GM23338 (cell line): ENCODE measurements around the gene NLRC4. TPM values are rescaled to one million over a fixed set of nuclear protein-coding genes. Genes with fewer than 3 reads are reported as not detected.

Experiments used
- JUNB ChIP-seq: IDR thresholded peaks from one replicate; pipeline ENCODE4 v1.6.1; 2016; ENCODE audit warnings: antibody characterized with exemption; ENCODE audit not compliant: unreplicated experiment
- ZNF114 ChIP-seq: fragments of 250-450 bp; sonication (Bioruptor Pico); IDR thresholded peaks from 2 replicates; pipeline ENCODE4 v1.5.0; 2020; ENCODE audit warnings: mild to moderate bottlenecking, moderate library complexity
- ZNF331 ChIP-seq: fragments of 250-450 bp; sonication (Bioruptor Pico); IDR thresholded peaks from 2 replicates; pipeline ENCODE4 v1.5.0; 2020; ENCODE audit warnings: low read depth, mild to moderate bottlenecking, moderate library complexity
- polyA plus RNA-seq: library from polyadenylated mRNA; unstranded; fragments of >200 nt; fragmentation: Nextera tagmentation; extraction: Ambion mirVana; gene quantifications from 2 replicates; pipeline ENCODE4 v1.2.1, GENCODE V29; 2016
- small RNA-seq: library from RNA; depleted of rRNA; stranded (forward); fragments of <200 nt; gene quantifications from one replicate; pipeline ENCODE3, GENCODE V24; 2014; ENCODE audit warnings: low replicate concordance
- total RNA-seq: library from RNA; depleted of rRNA; stranded (reverse); fragments of >200 nt; shearing (Covaris generic); gene quantifications from 2 replicates; pipeline ENCODE4 v1.2.3, GENCODE V29; 2014; rRNA removed
- TF ChIP-seq, protein P1 (sequence below): fragments of 250-450 bp; sonication (Bioruptor Pico); IDR thresholded peaks from 2 replicates; pipeline ENCODE4 v1.5.0; 2020; ENCODE audit warnings: mild to moderate bottlenecking, moderate library complexity

Gene NLRC4
- total and polyA plus RNA-seq, 2 experiments from 2014 or later, result 0.50 TPM; not detected in 1

DNA sequence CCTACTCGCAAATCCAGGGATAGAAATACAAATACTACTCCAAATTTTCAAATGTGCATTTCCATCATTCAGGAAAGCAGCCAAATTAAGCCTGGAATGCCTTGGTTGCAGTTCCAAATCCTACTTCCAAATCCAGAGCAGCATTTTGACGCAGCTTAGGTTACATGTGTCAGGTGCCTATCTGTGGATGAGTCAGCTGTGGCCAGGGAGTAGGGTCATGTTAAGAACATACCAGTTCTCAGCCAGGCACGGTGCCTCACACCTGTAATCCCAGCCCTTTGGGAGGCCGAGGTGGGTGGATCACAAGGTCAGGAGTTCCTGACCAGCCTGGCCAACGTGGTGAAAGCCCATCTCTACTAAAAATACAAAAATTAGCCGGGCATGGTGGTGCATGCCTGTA, 82.0 kb downstream of the NLRC4 start (continued):
- TF ChIP-seq ZNF114, result no peak
- TF ChIP-seq, protein P1, sequence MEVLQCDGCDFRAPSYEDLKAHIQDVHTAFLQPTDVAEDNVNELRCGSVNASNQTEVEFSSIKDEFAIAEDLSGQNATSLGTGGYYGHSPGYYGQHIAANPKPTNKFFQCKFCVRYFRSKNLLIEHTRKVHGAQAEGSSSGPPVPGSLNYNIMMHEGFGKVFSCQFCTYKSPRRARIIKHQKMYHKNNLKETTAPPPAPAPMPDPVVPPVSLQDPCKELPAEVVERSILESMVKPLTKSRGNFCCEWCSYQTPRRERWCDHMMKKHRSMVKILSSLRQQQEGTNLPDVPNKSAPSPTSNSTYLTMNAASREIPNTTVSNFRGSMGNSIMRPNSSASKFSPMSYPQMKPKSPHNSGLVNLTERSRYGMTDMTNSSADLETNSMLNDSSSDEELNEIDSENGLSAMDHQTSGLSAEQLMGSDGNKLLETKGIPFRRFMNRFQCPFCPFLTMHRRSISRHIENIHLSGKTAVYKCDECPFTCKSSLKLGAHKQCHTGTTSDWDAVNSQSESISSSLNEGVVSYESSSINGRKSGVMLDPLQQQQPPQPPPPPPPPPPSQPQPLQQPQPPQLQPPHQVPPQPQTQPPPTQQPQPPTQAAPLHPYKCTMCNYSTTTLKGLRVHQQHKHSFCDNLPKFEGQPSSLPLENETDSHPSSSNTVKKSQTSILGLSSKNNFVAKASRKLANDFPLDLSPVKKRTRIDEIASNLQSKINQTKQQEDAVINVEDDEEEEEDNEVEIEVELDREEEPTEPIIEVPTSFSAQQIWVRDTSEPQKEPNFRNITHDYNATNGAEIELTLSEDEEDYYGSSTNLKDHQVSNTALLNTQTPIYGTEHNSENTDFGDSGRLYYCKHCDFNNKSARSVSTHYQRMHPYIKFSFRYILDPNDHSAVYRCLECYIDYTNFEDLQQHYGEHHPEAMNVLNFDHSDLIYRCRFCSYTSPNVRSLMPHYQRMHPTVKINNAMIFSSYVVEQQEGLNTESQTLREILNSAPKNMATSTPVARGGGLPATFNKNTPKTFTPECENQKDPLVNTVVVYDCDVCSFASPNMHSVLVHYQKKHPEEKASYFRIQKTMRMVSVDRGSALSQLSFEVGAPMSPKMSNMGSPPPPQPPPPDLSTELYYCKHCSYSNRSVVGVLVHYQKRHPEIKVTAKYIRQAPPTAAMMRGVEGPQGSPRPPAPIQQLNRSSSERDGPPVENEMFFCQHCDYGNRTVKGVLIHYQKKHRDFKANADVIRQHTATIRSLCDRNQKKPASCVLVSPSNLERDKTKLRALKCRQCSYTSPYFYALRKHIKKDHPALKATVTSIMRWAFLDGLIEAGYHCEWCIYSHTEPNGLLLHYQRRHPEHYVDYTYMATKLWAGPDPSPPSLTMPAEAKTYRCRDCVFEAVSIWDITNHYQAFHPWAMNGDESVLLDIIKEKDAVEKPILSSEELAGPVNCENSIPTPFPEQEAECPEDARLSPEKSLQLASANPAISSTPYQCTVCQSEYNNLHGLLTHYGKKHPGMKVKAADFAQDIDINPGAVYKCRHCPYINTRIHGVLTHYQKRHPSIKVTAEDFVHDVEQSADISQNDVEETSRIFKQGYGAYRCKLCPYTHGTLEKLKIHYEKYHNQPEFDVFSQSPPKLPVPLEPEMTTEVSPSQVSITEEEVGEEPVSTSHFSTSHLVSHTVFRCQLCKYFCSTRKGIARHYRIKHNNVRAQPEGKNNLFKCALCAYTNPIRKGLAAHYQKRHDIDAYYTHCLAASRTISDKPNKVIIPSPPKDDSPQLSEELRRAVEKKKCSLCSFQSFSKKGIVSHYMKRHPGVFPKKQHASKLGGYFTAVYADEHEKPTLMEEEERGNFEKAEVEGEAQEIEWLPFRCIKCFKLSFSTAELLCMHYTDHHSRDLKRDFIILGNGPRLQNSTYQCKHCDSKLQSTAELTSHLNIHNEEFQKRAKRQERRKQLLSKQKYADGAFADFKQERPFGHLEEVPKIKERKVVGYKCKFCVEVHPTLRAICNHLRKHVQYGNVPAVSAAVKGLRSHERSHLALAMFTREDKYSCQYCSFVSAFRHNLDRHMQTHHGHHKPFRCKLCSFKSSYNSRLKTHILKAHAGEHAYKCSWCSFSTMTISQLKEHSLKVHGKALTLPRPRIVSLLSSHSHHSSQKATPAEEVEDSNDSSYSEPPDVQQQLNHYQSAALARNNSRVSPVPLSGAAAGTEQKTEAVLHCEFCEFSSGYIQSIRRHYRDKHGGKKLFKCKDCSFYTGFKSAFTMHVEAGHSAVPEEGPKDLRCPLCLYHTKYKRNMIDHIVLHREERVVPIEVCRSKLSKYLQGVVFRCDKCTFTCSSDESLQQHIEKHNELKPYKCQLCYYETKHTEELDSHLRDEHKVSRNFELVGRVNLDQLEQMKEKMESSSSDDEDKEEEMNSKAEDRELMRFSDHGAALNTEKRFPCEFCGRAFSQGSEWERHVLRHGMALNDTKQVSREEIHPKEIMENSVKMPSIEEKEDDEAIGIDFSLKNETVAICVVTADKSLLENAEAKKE (CRISPR knock-in tag), result no peak
- TF ChIP-seq ZNF331 (CRISPR knock-in tag), result no peak
- TF ChIP-seq JUNB, result no peak

Small RNA genes within 50 kb of the gene (small RNA-seq; reads per million reads assigned to genes)
- 0.25 reads per million, percentile 4 among the genes with 10 or more reads in this experiment for gene RNU6-647P

Other genes with a start within 250 kb of the NLRC4 start
- gene DPY30, start 225.1 kb downstream of the NLRC4 start, total RNA-seq, result 156 and 176 TPM in 2 replicates
- 518 and 520 TPM in 2 replicates for gene DPY30, start 225.1 kb downstream of the NLRC4 start, polyA plus RNA-seq
- 33.9 and 37.6 TPM in 2 replicates for gene SPAST, start 201.3 kb downstream of the NLRC4 start, total RNA-seq
- gene SPAST, start 201.3 kb downstream of the NLRC4 start, polyA plus RNA-seq, result 15.5 and 19.4 TPM in 2 replicates
- gene SLC30A6, start 99.0 kb downstream of the NLRC4 start, total RNA-seq, result 37.5 and 41.0 TPM in 2 replicates
- 6.7 and 7.2 TPM in 2 replicates for gene SLC30A6, start 99.0 kb downstream of the NLRC4 start, polyA plus RNA-seq
- 7.9 and 14.2 TPM in 2 replicates for gene YIPF4, start 13.0 kb upstream of the NLRC4 start, total RNA-seq
- 21.5 and 24.9 TPM in 2 replicates for gene YIPF4, start 13.0 kb upstream of the NLRC4 start, polyA plus RNA-seq
- 87.1 and 131 TPM in 2 replicates for gene BIRC6, start 92.1 kb upstream of the NLRC4 start, total RNA-seq
- gene BIRC6, start 92.1 kb upstream of the NLRC4 start, polyA plus RNA-seq, result 85.8 and 89.6 TPM in 2 replicates